K562 (cell line): ENCODE data around the gene C22orf39. TPM values are rescaled to one million over a fixed set of nuclear protein-coding genes. Genes with fewer than 3 reads are reported as not detected.

Source experiments
- CAMTA2 ChIP-seq: fragments of 250-450 bp; sonication (Bioruptor Pico); conservative IDR thresholded peaks from 2 replicates; pipeline ENCODE4 v1.5.1; 2022
- CXXC5 ChIP-seq: fragments of 250-450 bp; sonication (Bioruptor Pico); IDR thresholded peaks from 2 replicates; pipeline ENCODE4 v1.8.0; 2022; ENCODE audit warnings: inconsistent platforms, mild to moderate bottlenecking, moderate library complexity
- E2F6 ChIP-seq, 2 experiments: IDR thresholded peaks; 2 replicates each; pipeline ENCODE4 v1.6.1; 2011; ENCODE audit warnings: borderline replicate concordance in 1 of 2, control low read depth in 1 of 2, low read depth in 1 of 2, low read length in 1 of 2, mild to moderate bottlenecking in 1 of 2, mixed read lengths in 1 of 2, moderate library complexity in 1 of 2; ENCODE audit not compliant: insufficient read depth in 1 of 2, insufficient read length in 1 of 2, poor library complexity in 1 of 2, severe bottlenecking in 1 of 2; ENCODE audit errors: extremely low read depth in 1 of 2
- HIVEP1 ChIP-seq: fragments of 250-450 bp; sonication (Bioruptor Pico); IDR thresholded peaks from 2 replicates; pipeline ENCODE4 v1.4.0; 2020; ENCODE audit warnings: mild to moderate bottlenecking
- KDM1A ChIP-seq, 2 experiments: fragments of 450-650 bp; IDR thresholded peaks; 2 replicates each; pipeline ENCODE4 v1.6.1; 2016; ENCODE audit warnings: mild to moderate bottlenecking in 2 of 2
- POLR2H ChIP-seq: IDR thresholded peaks from 2 replicates; pipeline ENCODE4 v1.6.1; 2016; ENCODE audit warnings: missing genetic modification characterization, low read depth, mild to moderate bottlenecking, control low read depth, missing compliant biosample characterization, moderate library complexity
- YY1 ChIP-seq, 3 experiments: IDR thresholded peaks; 2 replicates each; pipeline ENCODE4 v1.6.1; 2011; ENCODE audit warnings: low read length in 2 of 3, mild to moderate bottlenecking in 2 of 3, moderate library complexity in 2 of 3, borderline replicate concordance in 1 of 3, control low read depth in 1 of 3, low read depth in 1 of 3; ENCODE audit not compliant: insufficient read depth in 3 of 3, insufficient replicate concordance in 2 of 3, control insufficient read depth in 1 of 3, insufficient read length in 1 of 3; ENCODE audit errors: extremely low read depth in 1 of 3
- ZNF384 ChIP-seq: IDR thresholded peaks from 2 replicates; pipeline ENCODE4 v1.6.1; 2012; ENCODE audit warnings: low read depth, low read length, improper control_type of control experiment
- ZNF57 ChIP-seq: fragments of 450-650 bp; formaldehyde crosslinking; IDR thresholded peaks from 2 replicates; pipeline ENCODE4 v1.4.0; 2020; ENCODE audit warnings: mild to moderate bottlenecking, moderate library complexity
- ZNF668 ChIP-seq: fragments of 250-450 bp; sonication (Bioruptor Pico); IDR thresholded peaks from 2 replicates; pipeline ENCODE4 v1.8.0; 2022; ENCODE audit warnings: mild to moderate bottlenecking, inconsistent platforms
- polyA plus RNA-seq, 8 experiments: library from polyadenylated mRNA; depleted of rRNA in 4 of 8; stranded (reverse) in 5 of 8; unstranded in 3 of 8; fragments of >200 nt; fragmentation: Nextera tagmentation in 2 of 8; fragmentation: Illumina TruSeq in 1 of 8; extraction: Ambion mirVana in 2 of 8; extraction: Trizol in 1 of 8; gene quantifications; 2 replicates each; pipeline versions ENCODE4 v1.2.1 to v1.2.3, GENCODE V29; 2011 to 2014; ENCODE audit warnings: inconsistent platforms in 1 of 8, missing spikeins in 1 of 8
- total RNA-seq, 7 experiments: library from RNA; depleted of rRNA in 6 of 7; stranded (reverse); fragments of >200 nt in 6 of 7; fragmentation: Illumina TruSeq in 2 of 7; extraction: Trizol in 2 of 7; gene quantifications; 2 replicates each; pipeline versions ENCODE4 v1.2.1 to v1.2.3, GENCODE V29; 2011 to 2021; ENCODE audit warnings: low replicate concordance in 1 of 7
- TF ChIP-seq, protein P1 (sequence below): fragments of 450-650 bp; IDR thresholded peaks from 2 replicates; pipeline ENCODE4 v1.6.1; 2016
- TF ChIP-seq, protein P2 (sequence below): sonication (generic); formaldehyde crosslinking; IDR thresholded peaks from 2 replicates; pipeline ENCODE4 v1.8.1; 2023; ENCODE audit warnings: mild to moderate bottlenecking, missing genetic modification reagents
- TF ChIP-seq, protein P3 (sequence below): fragments of 250-450 bp; sonication (Bioruptor Pico); IDR thresholded peaks from 2 replicates; pipeline ENCODE4 v1.4.0; 2020; ENCODE audit warnings: mild to moderate bottlenecking

The C22orf39 gene
- total and polyA plus RNA-seq, 9 of the 15 experiments (the other 6 are each of a cell fraction or from before 2014, with no cell fraction given), result 20.4 to 139 (median 66.8) TPM

- TF ChIP-seq, protein P1, sequence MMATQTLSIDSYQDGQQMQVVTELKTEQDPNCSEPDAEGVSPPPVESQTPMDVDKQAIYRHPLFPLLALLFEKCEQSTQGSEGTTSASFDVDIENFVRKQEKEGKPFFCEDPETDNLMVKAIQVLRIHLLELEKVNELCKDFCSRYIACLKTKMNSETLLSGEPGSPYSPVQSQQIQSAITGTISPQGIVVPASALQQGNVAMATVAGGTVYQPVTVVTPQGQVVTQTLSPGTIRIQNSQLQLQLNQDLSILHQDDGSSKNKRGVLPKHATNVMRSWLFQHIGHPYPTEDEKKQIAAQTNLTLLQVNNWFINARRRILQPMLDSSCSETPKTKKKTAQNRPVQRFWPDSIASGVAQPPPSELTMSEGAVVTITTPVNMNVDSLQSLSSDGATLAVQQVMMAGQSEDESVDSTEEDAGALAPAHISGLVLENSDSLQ, result no peak
- TF ChIP-seq YY1 (IDR thresholded peaks at IDR 0.05; ENCODE audit: borderline replicate concordance in 1 of 3, control insufficient read depth in 1 of 3, extremely low read depth in 1 of 3, insufficient read depth in 3 of 3, insufficient read length in 1 of 3, insufficient replicate concordance in 2 of 3, low read depth in 1 of 3, low read length in 2 of 3) (peak in 1 of 3 experiments; percentile 99), CAMTA2 (CRISPR knock-in tag) (peak; percentile 92; the same call in 1 of the 2 replicates), ZNF384 (no peak; the same call in 1 of the 2 replicates), CXXC5 (peak; percentile 100), ZNF668 (peak; percentile 86; the same call in 1 of the 2 replicates), ZNF57 (peak; percentile 88; the same call in 1 of the 2 replicates), KDM1A (IDR thresholded peaks at IDR 0.05) (no peak), HIVEP1 (CRISPR knock-in tag) (peak; percentile 89), POLR2H (no peak), E2F6 (IDR thresholded peaks at IDR 0.05; ENCODE audit: borderline replicate concordance in 1 of 2, extremely low read depth in 1 of 2, insufficient read depth in 1 of 2, insufficient read length in 1 of 2, low read depth in 1 of 2, low read length in 1 of 2, poor library complexity in 1 of 2, severe bottlenecking in 1 of 2) (peak in 1 of 2 experiments; percentile 99)
- TF ChIP-seq, protein P2, sequence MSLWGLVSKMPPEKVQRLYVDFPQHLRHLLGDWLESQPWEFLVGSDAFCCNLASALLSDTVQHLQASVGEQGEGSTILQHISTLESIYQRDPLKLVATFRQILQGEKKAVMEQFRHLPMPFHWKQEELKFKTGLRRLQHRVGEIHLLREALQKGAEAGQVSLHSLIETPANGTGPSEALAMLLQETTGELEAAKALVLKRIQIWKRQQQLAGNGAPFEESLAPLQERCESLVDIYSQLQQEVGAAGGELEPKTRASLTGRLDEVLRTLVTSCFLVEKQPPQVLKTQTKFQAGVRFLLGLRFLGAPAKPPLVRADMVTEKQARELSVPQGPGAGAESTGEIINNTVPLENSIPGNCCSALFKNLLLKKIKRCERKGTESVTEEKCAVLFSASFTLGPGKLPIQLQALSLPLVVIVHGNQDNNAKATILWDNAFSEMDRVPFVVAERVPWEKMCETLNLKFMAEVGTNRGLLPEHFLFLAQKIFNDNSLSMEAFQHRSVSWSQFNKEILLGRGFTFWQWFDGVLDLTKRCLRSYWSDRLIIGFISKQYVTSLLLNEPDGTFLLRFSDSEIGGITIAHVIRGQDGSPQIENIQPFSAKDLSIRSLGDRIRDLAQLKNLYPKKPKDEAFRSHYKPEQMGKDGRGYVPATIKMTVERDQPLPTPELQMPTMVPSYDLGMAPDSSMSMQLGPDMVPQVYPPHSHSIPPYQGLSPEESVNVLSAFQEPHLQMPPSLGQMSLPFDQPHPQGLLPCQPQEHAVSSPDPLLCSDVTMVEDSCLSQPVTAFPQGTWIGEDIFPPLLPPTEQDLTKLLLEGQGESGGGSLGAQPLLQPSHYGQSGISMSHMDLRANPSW (CRISPR knock-in tag), result peak; percentile 99
- TF ChIP-seq, protein P3, sequence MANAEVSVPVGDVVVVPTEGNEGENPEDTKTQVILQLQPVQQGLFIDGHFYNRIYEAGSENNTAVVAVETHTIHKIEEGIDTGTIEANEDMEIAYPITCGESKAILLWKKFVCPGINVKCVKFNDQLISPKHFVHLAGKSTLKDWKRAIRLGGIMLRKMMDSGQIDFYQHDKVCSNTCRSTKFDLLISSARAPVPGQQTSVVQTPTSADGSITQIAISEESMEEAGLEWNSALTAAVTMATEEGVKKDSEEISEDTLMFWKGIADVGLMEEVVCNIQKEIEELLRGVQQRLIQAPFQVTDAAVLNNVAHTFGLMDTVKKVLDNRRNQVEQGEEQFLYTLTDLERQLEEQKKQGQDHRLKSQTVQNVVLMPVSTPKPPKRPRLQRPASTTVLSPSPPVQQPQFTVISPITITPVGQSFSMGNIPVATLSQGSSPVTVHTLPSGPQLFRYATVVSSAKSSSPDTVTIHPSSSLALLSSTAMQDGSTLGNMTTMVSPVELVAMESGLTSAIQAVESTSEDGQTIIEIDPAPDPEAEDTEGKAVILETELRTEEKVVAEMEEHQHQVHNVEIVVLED (CRISPR knock-in tag), result peak; percentile 90
These were observed 32.1 kb upstream of the C22orf39 start, which contains the start of gene CDC45 (continued) for GRCh38 chr22:19479355-19480172.
